Naive thymus-derived CD4-positive, alpha-beta T cell (primary cell): Measurements from ENCODE around the gene FAM174B. TPM values are rescaled to one million over a fixed set of nuclear protein-coding genes. Genes with fewer than 3 reads are reported as not detected.

ENCODE experiments used
- ATAC-seq: fragments of 150-1000 bp; cut with Tn5 transposase; 2 replicates; pipeline ENCODE4 v1.10.0; 2021; ENCODE audit warnings: mild to moderate bottlenecking, moderate library complexity
- CTCF ChIA-PET: fragments of 350-600 bp; sonication (Branson Sonifier 250); formaldehyde crosslinking; loops from one replicate; lab custom pipeline; 2021; ENCODE audit warnings: antibody characterized with exemption; lab: Charles Lee
- POLR2A ChIA-PET: fragments of 350-600 bp; sonication (Branson Sonifier 250); formaldehyde crosslinking; loops from one replicate; lab custom pipeline; 2021; ENCODE audit warnings: antibody characterized with exemption, inconsistent platforms; lab: Charles Lee
- DNase-seq, 9 donors: peaks; one replicate each; pipeline versions ENCODE4 v3.0.0 to v3.0.0-alpha.2; 2020 to 2022; ENCODE audit warnings: mixed read lengths in 1 of 9
- H3K27ac ChIP-seq: one replicate; pipeline ENCODE4 v1.7.0; 2013; ENCODE audit warnings: mild to moderate bottlenecking, low read depth, low read length, moderate library complexity
- H3K27me3 ChIP-seq, 2 donors: one replicate each; pipeline ENCODE4 v1.7.0; 2013; ENCODE audit warnings: low read length in 2 of 2, mild to moderate bottlenecking in 2 of 2, moderate library complexity in 2 of 2; ENCODE audit not compliant: control insufficient read depth in 2 of 2, insufficient read depth in 2 of 2
- H3K36me3 ChIP-seq, 3 experiments: 1 replicate in 2 of 3; 2 replicates in 1 of 3; pipeline ENCODE4 v1.7.0; 2013; ENCODE audit warnings: low read length in 3 of 3, mild to moderate bottlenecking in 3 of 3, moderate library complexity in 1 of 3; ENCODE audit not compliant: insufficient read depth in 3 of 3, control insufficient read depth in 2 of 3
- H3K4me1 ChIP-seq, 2 donors: one replicate each; pipeline ENCODE4 v1.7.0; 2013; ENCODE audit warnings: low read length in 2 of 2, mild to moderate bottlenecking in 2 of 2, moderate library complexity in 1 of 2; ENCODE audit not compliant: control insufficient read depth in 2 of 2, insufficient read depth in 2 of 2
- H3K4me3 ChIP-seq: 2 replicates; pipeline ENCODE4 v1.7.0; 2013; ENCODE audit warnings: mild to moderate bottlenecking, low read length
- H3K9me3 ChIP-seq, 3 experiments: 1 replicate in 2 of 3; 2 replicates in 1 of 3; pipeline ENCODE4 v1.7.0; 2013; ENCODE audit warnings: low read length in 3 of 3; ENCODE audit not compliant: control insufficient read depth in 2 of 3
- H3K27ac Mint-ChIP-seq, 9 donors: one replicate each; pipeline ENCODE4 v1.8.0; 2020 to 2022; ENCODE audit warnings: mixed read lengths in 9 of 9, mild to moderate bottlenecking in 8 of 9, moderate library complexity in 5 of 9, inconsistent platforms in 2 of 9
- H3K27me3 Mint-ChIP-seq, 5 donors: one replicate each; pipeline ENCODE4 v1.8.0; 2021 to 2022; ENCODE audit warnings: mixed read lengths in 5 of 5, mild to moderate bottlenecking in 1 of 5
- H3K36me3 Mint-ChIP-seq, 5 donors: one replicate each; pipeline ENCODE4 v1.8.0; 2020 to 2022; ENCODE audit warnings: mixed read lengths in 5 of 5, mild to moderate bottlenecking in 3 of 5, inconsistent platforms in 1 of 5
- H3K4me1 Mint-ChIP-seq, 7 donors: one replicate each; pipeline ENCODE4 v1.8.0; 2020 to 2022; ENCODE audit warnings: mixed read lengths in 7 of 7, mild to moderate bottlenecking in 3 of 7, inconsistent platforms in 1 of 7
- H3K4me3 Mint-ChIP-seq, 10 donors: one replicate each; pipeline ENCODE4 v1.8.0; 2020 to 2022; ENCODE audit warnings: mild to moderate bottlenecking in 10 of 10, mixed read lengths in 10 of 10, moderate library complexity in 6 of 10, inconsistent platforms in 2 of 10
- H3K9me3 Mint-ChIP-seq, 11 donors: one replicate each; pipeline ENCODE4 v1.8.0; 2020 to 2022; ENCODE audit warnings: mixed read lengths in 11 of 11, mild to moderate bottlenecking in 4 of 11, inconsistent platforms in 1 of 11, moderate library complexity in 1 of 11
- intact Hi-C, 2 donors: fragments of 100-400 bp; cut with micrococcal nuclease; formaldehyde crosslinking; loops; one replicate each; pipeline ENCODE4 v1.15.1; 2023
- polyA plus RNA-seq, 2 donors: library from polyadenylated mRNA; unstranded; fragments of 300-500 nt; fragmentation: Illumina TruSeq; gene quantifications; one replicate each; pipeline ENCODE4 v1.2.3, GENCODE V29; 2021
- total RNA-seq, 6 experiments: library from RNA in 5 of 6; stranded (reverse) in 5 of 6; gene quantifications; 1 replicate in 5 of 6; 2 replicates in 1 of 6; pipeline ENCODE4 v1.2.3 and lab custom pipeline; 2021 to 2026

FAM174B gene
- total and polyA plus RNA-seq, 7 experiments from 2014 or later: 3.5 to 15.9 (median 6.7) TPM

DNA sequence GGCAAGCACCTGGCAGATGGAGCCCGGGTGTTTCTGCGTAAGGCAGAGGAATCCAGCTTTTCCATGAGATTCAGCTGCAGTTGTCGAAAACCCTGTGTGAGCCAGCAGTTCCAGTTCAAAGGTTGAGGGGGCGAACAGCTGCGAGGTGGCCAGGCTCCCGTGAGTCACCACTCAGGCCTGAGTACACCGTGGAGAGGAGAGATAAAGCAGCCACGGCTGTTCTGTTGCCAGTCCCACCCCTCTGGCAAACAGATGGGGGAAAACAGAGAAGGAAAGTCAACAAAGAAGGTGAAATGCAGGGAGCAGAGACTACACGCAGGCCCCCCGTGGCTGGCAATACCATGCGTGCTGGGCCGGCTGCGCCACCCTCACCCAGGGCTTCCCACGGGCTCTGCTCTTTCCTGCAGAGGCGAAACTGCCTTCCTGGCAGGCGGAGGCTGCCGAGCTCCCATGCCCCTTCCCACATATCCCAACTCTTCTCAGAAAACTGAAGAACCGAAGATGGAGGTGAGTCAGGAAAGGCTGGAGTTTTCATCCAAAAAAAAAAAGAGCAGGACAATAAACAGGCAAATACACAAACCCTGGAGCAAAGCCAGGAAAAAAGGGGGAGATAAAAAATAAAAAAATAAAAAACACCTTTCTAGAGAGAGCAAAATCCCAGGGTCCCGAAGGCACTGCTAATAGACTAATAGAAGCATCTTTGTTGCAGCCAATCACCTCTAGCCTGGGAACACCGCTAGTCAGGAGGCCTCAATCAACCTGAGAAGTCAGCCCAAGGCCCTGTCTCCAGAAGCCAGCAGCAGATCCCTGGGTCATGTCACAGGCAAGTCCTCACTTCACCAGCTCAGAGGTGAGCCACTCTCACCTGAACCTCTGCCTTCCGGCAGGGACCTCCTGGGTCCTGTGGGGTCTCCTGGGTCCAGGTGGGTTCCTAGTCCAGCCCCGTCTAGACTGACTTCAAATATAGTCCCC, 37.7 kb downstream of the FAM174B start:
- Mint-ChIP-seq H3K27ac (no peak overlapping the region), H3K4me1 (peaks cover 0 to 1% (median 0%) of the 10 kb centered on the region in 7 donors), H3K27me3 (no peaks in the 10 kb centered on the region), H3K36me3 (peaks cover 0 to 3% (median 0%) of the 10 kb centered on the region in 5 donors), H3K9me3 (no peaks in the 10 kb centered on the region), H3K4me3 (no peak overlapping the region)
- ATAC-seq: no peak
- Histone ChIP-seq H3K4me1 (no peaks in the 10 kb centered on the region), H3K9me3 (no peaks in the 10 kb centered on the region), H3K27me3 (no peaks in the 10 kb centered on the region), H3K36me3 (no peaks in the 10 kb centered on the region), H3K4me3 (no peak overlapping the region), H3K27ac (no peak overlapping the region)
- CTCF ChIA-PET: no interaction called here
- POLR2A ChIA-PET: no interaction called here
- intact Hi-C loops: no loop called here
- DNase-seq: no peak

DNA sequence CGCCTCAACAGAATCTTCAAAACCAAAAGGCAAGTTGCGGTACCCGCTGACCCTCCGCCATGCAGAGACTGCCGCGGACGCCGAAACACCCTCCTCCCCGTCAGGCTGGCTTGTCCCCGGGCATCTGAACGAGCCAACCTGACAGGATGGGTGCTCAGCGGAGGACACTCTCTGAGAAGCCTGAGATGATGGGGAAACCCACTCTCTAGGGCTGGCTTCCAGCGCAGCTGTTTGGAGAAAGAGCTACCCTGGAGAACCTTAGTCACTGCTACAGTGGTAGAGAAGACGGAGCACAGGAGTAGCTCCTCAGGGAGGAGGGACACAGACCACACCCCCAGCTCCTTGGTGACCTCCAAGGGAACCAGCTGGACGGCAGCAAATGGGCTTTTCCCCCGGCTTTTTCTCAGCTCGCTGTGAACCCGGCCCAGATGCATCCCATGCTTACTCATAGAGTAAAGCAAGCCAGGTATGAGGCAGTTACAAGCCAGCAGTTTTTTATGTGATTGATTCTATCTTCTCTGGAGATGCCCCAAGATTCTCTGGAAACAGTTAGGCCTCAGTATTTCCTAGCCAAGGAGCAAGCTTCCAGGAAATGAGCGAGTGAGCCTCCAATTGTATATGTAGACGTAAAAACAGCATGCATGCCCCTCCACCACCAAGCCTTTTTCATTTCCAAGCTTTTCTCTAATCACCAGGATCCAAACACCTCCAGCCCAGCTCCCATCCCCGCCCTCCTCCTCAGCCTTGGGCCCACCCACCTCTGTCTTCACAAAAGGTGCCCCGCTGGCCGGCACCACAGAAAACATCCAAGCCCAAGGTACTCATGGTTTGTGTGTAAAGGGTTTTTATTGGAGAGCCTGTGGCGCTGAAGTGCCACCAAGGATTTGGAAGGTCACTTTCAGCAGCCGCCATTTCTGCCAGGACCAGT, 38.7 kb downstream of the FAM174B start:
- ChIA-PET POLR2A (no interaction called here), CTCF (no interaction called here)
- H3K4me1 ChIP-seq: no peaks in the 10 kb centered on the region
- H3K27ac ChIP-seq: no peak overlapping the region
- H3K4me3 Mint-ChIP-seq: no peak overlapping the region
- intact Hi-C loops: no loop called here
- H3K9me3 Mint-ChIP-seq: no peaks in the 10 kb centered on the region
- ATAC-seq (no peak), DNase-seq (no peak)
- no peaks in the 10 kb centered on the region for H3K27me3 ChIP-seq
- no peaks in the 10 kb centered on the region for H3K27me3 Mint-ChIP-seq
- H3K36me3 Mint-ChIP-seq: peaks cover 0 to 3% (median 0%) of the 10 kb centered on the region in 5 donors
- H3K27ac Mint-ChIP-seq: peak overlapping the region in 1 of 9 donors; percentile 41
- no peaks in the 10 kb centered on the region for H3K9me3 ChIP-seq
- no peaks in the 10 kb centered on the region for H3K36me3 ChIP-seq
- no peaks in the 10 kb centered on the region for H3K4me1 Mint-ChIP-seq
- H3K4me3 ChIP-seq: no peak overlapping the region

- Histone ChIP-seq H3K27me3 (no peaks in the 10 kb centered on the region), H3K27ac (no peak overlapping the region), H3K4me3 (no peak overlapping the region), H3K9me3 (no peaks in the 10 kb centered on the region), H3K36me3 (no peaks in the 10 kb centered on the region), H3K4me1 (no peaks in the 10 kb centered on the region)
- peaks cover 0 to 3% (median 0%) of the 10 kb centered on the region in 5 donors for H3K36me3 Mint-ChIP-seq
- H3K4me3 Mint-ChIP-seq: no peak overlapping the region
- no peak for ATAC-seq
- no peak for DNase-seq
- ChIA-PET CTCF (no interaction called here), POLR2A (no interaction called here)
- no peak overlapping the region for H3K27ac Mint-ChIP-seq
- no peaks in the 10 kb centered on the region for H3K9me3 Mint-ChIP-seq
- intact Hi-C loops: no loop called here
- no peaks in the 10 kb centered on the region for H3K4me1 Mint-ChIP-seq
- no peaks in the 10 kb centered on the region for H3K27me3 Mint-ChIP-seq
Observed at GRCh38 chr15:92614791-92615785, 40.5 kb downstream of the FAM174B start.

DNA sequence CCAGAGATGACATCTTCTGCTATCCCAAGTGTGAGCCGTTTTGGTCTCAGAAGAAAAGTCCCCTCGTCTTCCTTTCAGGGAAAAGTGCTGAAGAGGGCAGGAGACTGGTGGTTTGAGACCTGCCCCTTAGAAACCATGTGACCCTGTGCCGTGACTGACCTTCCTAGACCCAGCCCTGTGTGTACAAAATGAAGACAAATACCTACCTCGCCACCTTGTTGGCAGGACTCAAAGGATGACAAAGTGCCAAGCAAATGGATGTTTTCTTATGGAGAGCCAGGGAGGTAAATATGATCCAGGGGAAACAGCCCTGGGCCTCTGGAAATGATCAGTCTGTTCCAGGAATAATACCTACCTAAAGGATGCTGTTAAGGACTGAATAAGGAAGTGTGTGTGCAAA, 41.3 kb downstream of the FAM174B start:
- no peaks in the 10 kb centered on the region for H3K9me3 ChIP-seq
- intact Hi-C loops: no loop called here
- Mint-ChIP-seq H3K4me3 (no peak overlapping the region), H3K36me3 (no peaks in the 10 kb centered on the region), H3K4me1 (no peaks in the 10 kb centered on the region), H3K27me3 (no peaks in the 10 kb centered on the region), H3K9me3 (no peaks in the 10 kb centered on the region), H3K27ac (no peak overlapping the region)
- no peak for DNase-seq
- ChIA-PET POLR2A (no interaction called here), CTCF (no interaction called here)
- no peak for ATAC-seq
- H3K27ac ChIP-seq: no peak overlapping the region
- H3K4me1 ChIP-seq: no peaks in the 10 kb centered on the region
- H3K27me3 ChIP-seq: no peaks in the 10 kb centered on the region
- no peaks in the 10 kb centered on the region for H3K36me3 ChIP-seq
- no peak overlapping the region for H3K4me3 ChIP-seq

DNA sequence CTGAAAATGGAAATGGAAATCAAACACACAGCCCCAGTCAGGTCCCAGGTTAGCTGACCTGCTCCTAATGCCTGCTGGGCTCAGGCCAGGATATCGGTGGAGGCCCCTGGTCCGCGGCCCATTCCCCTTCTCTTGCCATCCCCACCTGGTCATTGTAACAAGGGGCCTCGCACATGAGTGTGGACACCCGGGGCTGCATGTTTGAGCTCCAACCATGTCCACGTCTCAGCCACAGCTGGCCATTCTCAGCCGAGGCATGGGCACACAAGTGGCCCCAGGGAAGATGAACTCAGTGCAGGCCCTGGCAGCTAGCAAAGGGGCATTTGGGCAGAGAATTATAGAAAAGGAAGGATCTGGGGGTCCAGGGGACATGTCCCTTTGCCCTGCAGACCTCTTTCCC, 41.7 kb downstream of the FAM174B start:
- Histone ChIP-seq H3K9me3 (no peaks in the 10 kb centered on the region), H3K27ac (no peak overlapping the region), H3K4me1 (no peaks in the 10 kb centered on the region), H3K4me3 (no peak overlapping the region), H3K36me3 (no peaks in the 10 kb centered on the region), H3K27me3 (no peaks in the 10 kb centered on the region)
- ATAC-seq: no peak
- H3K36me3 Mint-ChIP-seq: no peaks in the 10 kb centered on the region
- intact Hi-C loops: no loop called here
- H3K27me3 Mint-ChIP-seq: no peaks in the 10 kb centered on the region
- POLR2A ChIA-PET: no interaction called here
- H3K27ac Mint-ChIP-seq: no peak overlapping the region
- H3K4me3 Mint-ChIP-seq: no peak overlapping the region
- CTCF ChIA-PET: no interaction called here
- no peaks in the 10 kb centered on the region for H3K4me1 Mint-ChIP-seq
- no peaks in the 10 kb centered on the region for H3K9me3 Mint-ChIP-seq
- no peak for DNase-seq

DNA sequence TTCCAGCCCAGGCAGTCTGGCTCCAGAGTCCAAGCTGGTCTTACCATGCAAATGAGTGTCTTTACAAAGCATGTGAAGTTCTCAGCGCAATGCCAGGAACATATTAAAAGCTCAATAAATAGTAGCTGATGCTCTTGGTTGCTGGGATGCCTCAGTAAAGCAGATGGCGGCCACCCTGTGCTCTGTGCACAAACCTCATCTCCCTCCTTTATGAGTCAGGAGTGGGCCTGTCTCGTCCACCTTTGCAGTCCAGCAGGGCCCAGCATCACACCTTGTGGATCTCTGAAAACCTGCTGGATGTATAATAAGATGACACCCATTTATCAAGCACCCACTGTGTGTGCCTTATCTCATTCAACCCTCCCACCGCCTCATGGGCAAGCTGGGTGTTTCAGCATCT, 42.7 kb downstream of the FAM174B start:
- DNase-seq: no peak
- Mint-ChIP-seq H3K4me3 (no peak overlapping the region), H3K36me3 (no peaks in the 10 kb centered on the region), H3K4me1 (no peaks in the 10 kb centered on the region), H3K27ac (no peak overlapping the region), H3K27me3 (peaks cover 0 to under 1% (median 0%) of the 10 kb centered on the region in 5 donors), H3K9me3 (no peaks in the 10 kb centered on the region)
- CTCF ChIA-PET: no interaction called here
- intact Hi-C loops: loop anchor here in 1 of 2 donors (1.0 kb wide), 1 partner anchor 101 kb away; no protein-coding TSS in a partner anchor
- POLR2A ChIA-PET: no interaction called here
- H3K4me1 ChIP-seq: no peaks in the 10 kb centered on the region
- no peak for ATAC-seq
- H3K36me3 ChIP-seq: no peaks in the 10 kb centered on the region
- no peaks in the 10 kb centered on the region for H3K9me3 ChIP-seq
- H3K4me3 ChIP-seq: no peak overlapping the region
- no peaks in the 10 kb centered on the region for H3K27me3 ChIP-seq
- no peak overlapping the region for H3K27ac ChIP-seq
